Umbilical cord (tissue), 2 donors: Measurements from ENCODE around the gene MTHFSD. TPM values are rescaled to one million over a fixed set of nuclear protein-coding genes. Genes with fewer than 3 reads are reported as not detected.

Experiments
- DNase-seq: peaks from one replicate; pipeline ENCODE4 v3.0.0-alpha.2; 2015; ENCODE audit warnings: low spot score
- total RNA-seq: library from RNA; depleted of rRNA; stranded (reverse); fragments of >200 nt; gene quantifications from one replicate; pipeline ENCODE4 v1.2.3, GENCODE V29; 2014; ENCODE audit warnings: low replicate concordance; ENCODE audit not compliant: insufficient read depth

MTHFSD gene
- total RNA-seq, 1 donor from 2014 or later, result 8.7 TPM

DNA sequence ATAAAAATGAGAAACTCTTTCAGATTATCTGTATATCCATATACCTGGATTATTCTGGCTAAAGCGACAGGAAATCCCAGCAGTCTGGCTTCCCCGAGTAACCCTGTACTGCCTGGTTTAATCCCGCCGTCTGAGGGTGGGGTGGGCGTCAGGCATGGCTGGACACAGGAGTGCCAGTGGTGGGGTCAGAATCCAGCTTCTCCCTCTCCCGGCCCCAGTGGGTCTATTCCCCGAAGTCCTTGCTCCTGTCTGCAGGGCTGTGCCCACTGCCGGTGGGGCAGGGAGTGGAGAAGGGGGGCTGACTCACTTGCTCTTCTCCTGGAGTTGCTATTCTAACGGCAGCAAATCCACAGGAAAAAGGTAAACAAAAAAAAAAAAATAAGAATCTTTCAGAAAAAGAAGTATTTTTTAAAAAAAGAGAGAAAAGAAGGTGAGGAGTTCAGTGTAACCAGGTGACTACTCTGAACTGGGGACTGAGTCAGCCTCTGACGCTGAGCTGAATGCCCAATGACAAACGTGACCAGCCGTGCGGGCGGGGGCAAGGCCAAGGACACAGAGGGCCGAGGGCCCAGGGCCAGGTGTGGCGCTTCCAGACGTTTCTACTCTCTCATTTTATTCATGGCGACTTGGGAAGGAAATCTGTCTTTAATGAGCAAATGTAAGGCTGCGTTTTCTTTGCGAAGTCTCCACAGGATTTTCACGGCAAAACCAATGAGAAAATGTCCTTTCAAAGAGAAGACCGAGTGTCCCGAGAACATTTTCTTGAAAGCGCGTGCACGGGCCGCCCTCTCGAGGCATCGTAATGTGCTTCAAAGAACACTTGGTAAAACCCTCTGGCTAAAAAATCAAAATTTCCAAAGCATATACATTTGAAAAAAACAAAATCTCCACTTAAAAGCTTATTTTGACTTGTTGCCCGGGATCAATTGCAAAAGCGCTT, 24.5 kb downstream of the MTHFSD start:
- DNase-seq, result no peak

DNA sequence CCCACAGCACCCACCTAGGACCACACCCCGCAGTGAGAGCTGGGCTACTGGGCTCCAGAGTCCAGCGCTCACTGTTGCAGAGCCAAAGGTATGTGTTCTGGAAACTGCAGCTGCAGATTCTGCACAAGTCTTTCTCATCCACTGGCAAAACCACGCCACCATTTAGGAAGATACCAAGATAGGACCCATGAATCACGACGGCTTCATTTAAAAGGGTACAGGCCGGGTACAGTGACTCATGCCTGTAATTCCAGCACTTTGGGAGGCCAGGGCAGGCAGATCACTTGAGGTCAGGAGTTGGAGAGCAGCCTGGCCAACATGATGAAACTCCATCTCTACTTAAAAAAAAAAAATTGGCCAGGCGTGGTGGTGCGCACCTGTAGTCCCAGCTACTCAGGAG, 25.9 kb downstream of the MTHFSD start:
- DNase-seq, result no peak

DNA sequence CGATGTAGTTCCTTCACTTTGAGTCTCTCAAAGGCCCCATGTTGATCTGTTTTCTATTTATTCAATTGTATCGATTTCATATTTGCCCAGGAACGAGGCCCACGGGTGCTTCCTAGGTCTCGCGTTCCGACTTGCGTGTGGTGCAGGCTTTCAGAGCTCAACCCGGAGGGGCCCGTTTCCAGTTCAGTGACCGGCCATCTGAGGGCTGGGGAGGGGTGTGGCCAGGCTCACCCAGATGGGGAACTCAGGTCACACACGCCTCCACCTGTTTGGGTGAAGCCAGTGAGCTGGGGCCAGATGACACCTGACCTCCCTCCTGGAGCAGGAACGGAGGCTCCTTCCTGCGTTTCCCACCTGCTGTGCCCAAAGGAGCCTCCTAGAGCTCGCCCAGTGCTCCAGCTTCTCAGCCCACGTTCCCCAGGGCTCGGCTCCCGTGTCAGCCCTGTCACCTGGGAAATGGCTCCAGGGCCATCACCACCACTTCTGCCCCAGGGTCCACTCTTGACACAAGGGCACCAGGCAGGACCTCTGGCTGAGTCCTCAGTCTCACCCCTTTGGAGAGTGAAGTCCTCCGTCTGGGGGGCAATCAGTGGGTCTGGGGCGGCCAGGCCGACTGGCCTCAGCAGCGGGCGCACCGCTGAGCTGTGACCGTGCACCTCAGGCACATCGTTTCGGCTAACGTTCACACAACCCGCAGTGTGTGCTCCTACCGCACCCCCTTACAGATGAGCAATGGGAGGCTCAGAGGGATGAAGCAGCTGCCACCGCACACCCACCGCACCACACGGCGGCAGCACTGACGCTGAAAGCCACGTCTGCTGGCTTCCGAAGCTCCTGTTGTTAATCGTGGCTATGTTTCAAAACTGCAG, 26.7 kb downstream of the MTHFSD start:
- DNase-seq, result no peak

DNA sequence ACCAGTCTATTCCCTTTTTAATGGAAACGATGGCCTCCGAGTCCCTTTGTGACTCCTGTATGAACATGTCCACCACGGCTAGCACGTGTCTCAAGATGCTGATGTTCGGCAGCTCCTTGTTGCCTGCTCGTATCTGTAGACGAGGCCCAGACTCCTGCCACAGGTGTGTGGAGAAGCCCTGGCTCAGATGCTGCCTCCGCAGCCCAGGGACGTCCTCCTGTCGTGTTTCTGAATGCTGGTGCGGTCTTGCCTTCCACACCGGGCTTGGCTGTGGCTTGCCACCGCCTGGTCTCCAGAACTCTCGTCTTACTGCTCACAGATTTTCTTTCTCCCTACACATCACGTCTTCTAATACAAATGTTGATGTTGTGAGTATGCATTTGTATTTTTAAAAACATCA, 27.7 kb downstream of the MTHFSD start:
- DNase-seq, result no peak

DNA sequence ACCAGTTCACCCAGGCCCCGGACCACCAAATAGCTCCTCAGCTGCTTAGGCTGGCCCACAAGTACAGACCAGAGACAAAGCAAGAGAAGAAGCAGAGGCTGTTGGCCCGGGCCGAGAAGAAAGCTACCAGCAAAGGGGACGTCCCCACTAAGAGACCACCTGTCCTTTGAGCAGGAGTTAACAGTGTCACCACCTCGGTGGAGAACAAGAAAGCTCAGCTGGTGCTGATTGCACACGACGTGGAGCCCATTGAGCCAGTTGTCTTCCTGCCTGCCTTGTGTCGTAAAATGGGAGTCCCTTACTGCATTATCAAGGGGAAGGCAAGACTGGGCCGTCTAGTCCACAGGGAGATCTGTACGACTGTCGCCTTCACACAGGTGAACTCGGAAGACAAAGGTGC, 29.3 kb downstream of the MTHFSD start:
- DNase-seq, result no peak

DNA sequence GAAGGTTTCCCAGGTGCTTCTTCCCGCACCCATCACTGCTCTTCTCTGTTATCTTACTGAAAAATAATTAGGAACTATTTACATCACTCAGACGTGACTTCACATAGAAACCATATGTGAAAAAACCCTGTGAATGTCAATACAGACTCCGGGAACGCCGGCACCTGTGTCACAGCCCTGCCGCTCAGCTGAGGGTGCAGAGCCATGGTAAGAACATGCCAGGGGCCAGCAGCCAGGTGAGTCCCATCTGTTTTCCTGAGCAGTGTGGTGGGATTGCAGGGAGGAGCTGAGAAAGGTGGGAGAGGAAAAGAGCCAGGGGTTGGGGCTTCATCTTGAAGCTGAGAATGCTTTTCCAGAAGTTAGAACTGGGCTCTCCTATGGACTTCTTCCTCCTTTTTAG, 31.0 kb downstream of the MTHFSD start:
- DNase-seq, result no peak

DNA sequence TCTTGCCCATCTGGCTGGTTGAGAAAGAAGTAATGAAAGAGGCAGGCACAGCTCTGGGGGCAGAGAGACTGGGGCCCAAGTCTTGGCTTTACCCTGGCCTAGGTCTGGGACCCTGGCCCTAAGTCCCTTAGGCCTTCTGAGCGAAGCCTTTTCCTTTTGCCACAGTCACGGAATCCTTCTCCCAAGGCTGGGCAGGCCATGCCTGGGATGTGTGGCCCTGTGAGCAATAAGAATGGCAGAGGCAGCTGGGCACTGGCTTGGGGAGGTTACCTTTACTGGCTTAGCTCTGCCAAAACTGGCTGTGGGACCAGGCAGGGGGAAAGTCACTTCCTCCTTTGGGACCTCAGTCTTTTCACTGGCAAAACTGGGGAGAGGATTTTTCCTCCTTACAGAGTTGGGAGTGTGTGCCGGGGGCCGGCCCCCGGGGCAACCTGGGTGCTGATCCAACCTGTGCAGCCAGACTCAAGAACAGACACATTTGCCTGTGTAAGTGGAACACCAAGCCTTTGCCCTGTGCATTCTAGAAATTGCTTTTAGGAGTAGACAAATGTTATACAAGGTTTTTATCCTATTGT, 31.8 kb downstream of the MTHFSD start:
- no peak for DNase-seq

DNA sequence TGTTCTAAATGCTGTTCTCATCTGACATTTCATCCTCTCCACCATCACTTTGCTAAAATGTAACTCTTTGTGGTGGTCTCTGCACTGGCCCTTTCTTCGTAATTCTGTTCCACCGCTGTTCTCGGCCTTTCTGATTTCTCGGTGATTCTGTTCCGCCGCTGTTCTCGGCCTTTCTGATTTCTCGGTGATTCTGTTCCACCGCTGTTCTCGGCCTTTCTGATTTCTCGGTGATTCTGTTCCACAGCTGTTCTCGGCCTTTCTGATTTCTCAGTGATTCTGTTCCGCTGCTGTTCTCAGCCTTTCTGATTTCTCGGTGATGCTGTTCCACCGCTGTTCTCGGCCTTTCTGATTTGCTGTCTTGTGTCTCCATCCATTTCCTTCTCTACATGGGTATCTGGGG, 32.4 kb downstream of the MTHFSD start:
- DNase-seq, result no peak

DNA sequence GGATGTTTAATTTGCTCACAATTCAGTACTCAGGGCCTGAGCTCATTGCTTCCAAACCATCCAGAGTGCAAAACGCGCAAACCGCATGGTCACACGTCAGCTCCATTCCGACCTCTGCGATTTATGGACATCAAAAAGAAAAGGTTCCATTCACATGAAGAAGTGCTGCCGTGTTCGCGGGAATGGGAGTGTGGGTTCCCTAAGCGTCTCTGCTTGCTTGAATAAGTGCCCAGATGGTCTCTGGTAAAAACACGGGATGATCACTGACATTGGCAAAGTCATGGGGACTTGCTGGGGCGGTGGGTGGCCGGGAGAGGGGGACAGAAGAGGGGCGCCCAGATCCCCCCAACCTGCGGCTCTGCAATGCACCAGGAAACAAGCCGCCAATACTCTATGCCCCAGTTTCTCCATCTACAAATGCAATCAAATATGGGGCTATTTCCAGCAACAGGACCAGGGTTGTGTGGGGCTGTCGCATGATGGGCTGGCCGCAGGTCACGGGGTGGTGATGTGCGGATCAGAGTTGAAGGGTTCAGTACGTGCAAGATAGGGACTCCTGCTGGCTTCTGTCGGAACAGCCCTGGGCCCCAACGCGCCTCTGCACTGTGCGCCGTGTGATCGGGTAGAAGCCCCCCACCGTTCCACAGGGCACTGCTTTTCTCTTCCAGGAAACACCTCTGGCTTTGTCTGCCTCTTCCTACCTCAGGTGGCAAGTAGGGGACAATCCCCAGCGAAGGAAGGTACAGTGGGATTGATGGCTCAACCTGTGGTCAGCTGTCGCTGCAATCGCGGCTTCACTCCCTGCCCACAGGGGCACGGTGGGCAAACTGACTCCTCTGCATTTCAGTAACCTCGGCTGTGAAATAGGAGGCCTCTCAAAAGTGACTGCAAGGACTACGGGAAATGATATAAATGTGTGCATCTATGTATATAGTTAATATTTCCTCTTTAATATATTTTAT, 33.5 kb downstream of the MTHFSD start:
- no peak for DNase-seq

DNA sequence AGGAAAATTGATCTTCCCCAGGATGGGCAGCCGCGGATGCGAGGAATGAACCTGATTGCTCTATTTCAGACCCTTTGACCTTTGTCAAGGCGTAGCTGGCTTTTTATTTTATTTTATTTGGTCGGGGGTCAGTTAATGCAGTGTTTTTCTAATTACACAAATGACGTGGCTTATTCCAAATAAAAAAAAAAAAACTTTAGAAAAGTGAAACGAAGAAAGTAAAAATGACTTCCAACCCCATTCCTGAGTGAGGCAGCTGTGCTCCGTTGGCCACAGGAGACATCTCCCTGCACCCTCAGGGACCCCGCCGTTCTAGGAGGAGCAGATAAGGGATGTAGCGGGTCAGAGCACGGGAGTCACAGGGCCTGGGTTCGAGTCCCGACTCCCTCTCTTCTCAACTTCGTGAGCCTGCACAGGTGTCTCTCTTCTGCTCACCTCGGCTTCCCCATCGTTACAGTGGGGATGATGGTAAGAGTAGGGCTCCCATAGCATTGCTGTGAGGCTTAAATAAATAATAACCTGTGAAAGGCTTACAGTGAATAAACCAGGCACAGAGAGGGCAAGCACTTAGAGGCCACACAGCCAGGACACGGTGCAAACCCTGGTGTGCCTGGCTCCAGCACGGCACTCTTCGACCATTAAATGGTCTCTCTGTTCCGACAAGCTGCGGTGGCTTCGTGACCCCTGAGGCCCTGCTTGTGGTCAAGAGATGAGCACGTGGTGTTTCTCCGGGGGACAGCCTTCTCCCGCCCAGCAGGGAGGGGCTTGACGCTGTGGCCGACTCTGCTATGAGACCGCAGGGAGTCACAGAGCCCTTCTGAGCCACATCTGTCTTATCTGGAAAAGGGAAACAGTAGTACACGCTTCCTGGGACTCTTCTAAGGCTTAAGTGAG, 34.5 kb downstream of the MTHFSD start:
- no peak for DNase-seq

DNA sequence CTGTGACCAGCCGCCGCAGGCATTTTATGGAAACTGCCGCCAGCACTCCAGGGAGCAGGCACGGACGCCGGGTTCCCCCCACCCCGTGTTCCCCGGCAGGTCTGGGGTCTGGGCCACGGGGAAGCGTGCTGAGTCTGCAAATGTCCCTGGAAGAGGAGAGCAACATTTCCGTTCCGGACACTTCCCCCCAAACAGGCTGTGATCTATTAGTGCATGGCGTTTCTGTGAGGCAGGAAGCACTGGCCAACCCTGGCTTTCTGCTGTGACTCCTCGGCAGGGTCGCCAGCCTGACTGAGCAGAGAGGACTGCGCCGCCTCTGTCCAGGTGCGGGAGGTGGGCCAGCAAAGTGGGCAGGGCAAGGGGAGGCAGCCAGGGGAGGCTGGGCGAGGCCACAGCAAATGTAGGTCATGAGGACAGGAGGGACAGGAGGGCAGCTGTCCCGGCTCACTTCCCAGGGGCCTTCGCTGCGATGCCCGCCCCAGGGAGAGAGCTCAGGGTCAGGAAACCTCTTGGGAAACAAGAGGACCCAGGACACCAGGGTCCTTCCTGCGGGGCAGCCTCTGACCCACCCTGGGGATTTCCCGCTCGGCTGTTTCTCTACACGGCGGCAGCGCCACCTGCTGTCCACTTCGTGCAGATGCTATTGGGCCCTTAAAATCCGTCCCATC, 35.3 kb downstream of the MTHFSD start:
- peak; percentile 36 for DNase-seq

DNA sequence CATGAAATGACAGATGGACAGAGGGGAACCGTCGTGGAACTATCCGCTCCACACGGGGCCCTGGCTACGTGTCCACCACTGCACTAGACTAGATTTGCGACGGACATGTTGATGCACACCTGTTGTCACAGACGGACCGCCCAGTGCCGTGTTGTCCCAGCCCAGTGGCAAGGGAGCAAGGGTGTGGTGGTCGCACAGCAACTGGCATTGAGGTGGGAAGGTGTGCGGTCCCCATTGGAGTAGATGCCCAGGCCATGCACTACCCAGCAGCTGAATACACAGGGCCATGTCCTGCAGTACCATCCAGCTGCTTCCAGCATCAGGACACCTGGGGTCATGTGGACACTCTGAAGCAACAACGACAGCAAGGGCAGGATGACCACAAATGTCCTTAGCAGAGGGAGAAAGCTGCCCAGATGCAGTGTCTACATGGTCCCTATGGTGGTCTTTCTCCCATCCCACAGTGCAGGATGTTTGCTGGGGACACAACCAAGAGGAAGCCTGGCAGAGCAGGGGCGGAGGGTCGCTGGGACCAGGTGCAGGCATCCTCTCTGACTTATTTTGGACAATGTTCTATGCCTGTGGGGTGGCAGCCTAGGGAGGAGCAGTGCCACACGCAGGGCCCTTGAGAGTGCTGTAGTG, 35.9 kb downstream of the MTHFSD start:
- no peak for DNase-seq

DNA sequence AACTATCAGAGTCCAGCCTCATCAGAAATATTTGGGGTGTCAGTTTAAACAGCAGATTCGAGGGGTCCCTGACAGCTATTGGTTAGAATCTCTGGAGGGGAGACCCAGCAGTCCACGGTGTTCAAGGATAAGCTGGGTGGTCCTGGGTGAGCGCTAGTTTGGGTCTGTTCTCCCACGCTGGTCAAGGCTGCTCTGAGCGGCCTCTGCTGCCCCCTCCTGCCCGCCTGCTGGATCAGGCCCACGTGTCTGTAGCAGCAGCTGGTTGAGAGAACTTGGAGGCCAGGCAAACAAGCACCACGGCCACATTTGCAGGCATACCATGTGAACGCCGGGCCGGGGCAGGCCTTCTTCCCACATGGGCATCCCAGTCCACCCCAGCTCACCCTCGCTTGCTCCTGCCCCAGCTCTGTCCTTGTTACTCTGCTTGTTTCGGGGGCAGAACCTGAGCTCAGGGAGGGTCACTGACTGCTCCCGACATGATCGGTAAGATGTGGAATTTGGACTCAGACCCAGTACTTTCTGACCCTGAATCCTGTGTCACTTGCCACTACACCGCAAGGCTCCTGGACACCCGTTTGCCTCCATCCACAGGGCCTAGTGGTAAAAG, 37.3 kb downstream of the MTHFSD start:
- peak; percentile 58 for DNase-seq

DNA sequence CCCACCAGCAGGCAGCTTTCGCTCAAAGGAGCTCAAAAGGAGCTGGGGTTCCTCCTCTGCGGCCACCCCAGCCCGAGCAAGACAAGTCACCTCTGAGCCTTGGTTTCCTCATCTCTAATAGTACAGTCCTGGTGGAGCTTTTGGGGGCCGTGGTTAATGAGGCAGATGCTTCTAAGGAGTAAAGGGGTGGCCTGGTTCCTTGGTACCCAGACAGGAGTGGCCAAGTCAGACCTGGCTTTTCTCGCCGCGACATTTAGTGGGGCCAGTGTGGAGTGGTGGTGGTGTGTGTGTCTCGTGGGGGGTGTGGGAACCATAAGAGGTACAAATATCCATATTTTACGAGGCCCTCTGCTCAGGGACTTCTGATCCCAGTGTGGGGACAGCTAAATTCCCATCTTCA, 38.0 kb downstream of the MTHFSD start:
- DNase-seq, result no peak

DNA sequence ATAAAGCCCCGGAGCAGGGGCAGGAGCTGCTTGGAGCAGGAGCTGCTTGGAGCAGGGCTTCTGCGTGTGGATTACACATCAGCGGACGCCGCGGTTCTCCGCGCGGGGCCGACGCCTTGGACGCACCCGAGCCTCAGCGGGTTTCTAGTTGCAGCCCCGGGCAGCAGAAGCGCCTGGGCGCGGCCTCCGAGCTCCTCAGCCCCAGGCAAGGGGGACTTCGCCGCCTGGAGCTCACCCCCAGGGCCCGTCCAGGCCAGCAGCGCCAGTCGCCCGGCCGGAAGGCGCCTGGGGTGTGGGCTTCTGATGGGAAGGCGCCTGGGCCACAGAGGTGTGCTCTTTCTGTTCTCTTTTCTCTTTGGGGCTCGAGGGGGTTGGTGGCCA, 38.4 kb downstream of the MTHFSD start:
- DNase-seq, result no peak

DNA sequence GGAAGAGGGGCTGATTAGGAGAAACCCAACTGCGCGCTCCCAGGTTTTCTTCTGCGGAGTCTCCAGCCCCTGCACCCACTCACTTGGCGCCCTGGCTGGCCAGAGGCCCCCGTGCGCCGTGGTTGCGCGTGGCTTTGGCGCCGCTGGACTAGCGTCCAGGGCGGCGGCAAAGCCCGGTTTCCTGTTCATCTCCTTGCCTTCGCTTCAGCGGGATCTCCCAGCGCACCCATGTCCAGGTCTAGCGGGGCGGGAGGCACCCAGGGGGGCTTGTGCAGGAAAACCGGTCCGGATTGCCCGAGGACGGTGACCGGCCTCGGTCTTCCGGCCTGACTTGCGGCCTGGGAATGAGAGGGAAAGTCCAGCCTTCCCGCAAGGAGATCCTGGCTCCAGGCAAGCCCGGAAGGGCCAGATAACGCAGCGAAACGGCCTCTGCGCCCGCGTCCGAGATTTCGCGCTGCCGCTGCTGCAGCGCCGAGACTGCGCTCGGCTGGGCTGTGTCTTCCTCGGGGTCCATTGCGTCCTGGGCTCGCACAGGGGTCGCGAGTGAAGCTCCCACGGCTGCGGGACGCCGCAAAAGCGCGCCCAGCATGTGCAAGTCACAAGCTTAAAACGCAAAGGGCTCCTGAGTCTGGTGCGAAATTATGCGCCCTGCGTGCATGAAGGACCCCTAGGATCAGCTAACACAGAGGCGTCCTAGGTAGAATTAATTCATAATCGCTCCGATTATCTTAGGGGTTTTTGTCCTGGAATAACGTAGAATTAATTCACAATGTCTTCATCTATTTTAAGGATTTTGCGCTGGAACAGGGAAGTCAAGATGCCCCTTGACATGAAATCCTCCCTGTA, 39.0 kb downstream of the MTHFSD start:
- no peak for DNase-seq

DNA sequence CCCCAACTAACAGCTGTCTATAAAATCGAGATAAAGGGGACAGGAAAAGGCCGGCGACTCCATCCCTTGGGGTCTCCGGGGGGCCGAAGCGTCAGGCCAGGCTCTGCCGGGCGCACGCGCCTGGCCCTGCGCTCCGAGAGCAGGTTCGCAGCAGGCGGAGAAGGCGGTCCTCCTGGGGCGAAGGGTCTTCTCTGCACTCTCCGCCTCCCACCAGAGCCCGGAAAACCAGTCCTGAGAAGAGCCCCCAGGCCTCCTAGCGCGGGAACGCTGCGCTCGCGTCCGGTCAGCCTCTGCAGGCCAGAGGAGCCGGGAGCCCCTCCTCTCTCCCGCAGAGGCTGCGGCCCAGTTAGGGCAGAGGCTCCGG, 39.6 kb downstream of the MTHFSD start:
- DNase-seq, result no peak
